Limb (tissue), 2 donors: ENCODE measurements around the gene TRIM26.

Experiments
- DNase-seq, 2 donors: peaks; one replicate each; pipeline ENCODE4 v3.0.0-alpha.2; 2016; ENCODE audit errors: extremely low spot score in 2 of 2

The TRIM26 gene

DNA sequence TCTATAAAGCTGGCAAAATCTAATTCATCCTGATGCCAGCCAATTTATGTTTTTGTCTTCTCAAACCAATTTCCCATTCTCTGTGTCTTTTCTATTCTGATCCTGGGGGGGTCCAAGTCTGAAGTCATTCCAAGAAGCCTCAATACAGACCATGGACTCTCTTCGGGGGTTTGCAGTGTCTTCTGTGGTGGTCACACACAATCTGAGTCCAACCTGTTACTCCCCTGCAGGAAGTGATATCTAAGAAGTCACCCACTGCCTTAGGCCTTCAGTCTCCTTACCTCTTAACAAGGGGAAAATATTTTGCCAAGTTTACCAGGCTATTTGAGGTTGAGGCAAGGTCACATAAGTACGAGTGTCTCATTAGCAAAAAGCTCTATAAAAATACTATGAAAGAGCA is 1.9 kb downstream of the TRIM26 start:
- no peak for DNase-seq

DNA sequence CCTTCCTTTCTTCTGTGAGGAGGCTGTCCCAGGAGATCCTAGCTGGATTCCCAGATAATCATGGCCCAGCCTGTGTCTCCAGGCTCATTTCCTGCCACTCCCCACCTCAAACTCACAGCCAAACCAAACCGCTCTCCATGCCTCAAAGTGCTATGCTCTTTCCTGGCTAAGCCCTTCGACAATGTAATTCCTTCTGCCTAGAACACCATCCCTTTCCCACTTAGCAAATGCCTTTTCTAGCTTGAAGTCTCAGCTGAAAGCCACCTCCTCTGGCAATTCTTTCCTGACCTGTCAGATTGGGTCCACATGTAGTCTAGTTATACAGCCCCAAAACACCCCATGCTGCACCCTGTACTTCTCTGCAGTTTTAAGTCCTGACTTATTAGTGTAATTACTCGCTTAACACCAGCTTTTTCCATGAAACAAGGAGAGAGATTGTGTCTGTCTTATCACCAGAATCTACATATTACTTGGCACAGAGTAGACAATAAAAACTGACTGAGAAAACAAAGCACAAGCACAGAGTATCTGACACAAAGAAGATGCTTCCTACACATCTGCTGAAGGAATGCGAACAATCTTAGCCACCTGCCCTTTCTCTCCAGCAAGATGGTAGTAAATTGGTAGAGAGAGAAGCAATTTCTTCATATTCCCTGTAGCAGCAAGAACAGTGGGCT is 5.4 kb downstream of the TRIM26 start:
- peak in 1 of 2 donors; percentile 13 for DNase-seq

DNA sequence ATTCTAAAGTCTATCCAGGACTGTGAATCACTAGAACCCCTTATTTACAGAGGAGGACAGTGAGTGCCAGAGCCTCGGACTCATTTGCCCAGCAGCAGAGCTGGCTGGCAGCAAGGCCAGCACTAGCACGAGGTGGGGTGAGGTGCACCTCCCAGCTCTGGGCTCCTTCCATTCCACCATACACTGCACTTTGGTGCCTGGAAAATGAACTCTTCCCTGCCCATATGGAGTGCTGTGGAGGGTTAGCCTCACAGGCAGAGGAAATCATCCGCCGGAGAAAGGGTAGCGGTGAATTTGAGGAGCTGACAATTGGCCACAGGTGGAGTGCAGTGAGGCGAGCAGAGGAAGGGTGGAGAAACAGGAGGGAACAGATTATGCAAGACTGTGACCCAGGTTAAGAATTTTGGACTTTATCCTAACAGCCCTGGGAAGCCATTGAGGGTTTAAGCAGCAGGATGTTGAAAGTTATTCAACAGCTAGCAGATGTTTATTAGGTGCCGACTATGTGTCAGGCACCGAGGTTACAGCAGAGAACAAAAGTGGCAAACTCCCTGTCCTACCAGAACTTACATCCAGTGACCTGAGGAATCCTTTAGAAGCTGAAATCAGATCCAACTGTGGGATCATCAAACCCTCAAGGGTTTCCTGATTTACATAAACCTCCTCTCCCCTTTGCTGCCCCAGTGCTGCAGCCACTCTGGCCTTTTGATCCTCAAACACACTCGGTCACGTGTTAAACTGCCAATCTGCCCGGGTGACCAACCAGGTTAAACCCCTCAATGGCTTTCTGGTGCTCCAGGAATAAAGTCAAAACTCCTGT is 6.2 kb downstream of the TRIM26 start:
- DNase-seq: peak in 1 of 2 donors; percentile 3

DNA sequence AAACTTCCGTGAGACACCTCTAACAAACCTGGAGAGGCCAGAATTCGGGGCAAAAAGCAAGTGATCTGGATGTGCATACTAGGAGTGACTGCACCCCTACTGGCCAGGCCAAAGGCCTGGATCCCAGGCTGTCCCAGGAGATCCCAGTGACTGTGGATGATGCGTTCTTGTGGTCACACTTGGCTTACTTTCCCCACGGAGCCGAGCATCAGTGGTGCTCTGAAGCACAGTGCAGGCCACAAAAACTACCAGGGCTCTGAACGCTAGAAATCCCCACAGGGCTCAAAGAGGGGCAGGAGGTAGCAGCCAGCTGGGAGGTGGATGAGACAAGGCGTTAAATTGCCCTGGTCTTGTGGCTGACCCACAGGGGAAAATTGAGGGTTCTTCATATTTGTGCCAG is 7.1 kb downstream of the TRIM26 start:
- DNase-seq: no peak

DNA sequence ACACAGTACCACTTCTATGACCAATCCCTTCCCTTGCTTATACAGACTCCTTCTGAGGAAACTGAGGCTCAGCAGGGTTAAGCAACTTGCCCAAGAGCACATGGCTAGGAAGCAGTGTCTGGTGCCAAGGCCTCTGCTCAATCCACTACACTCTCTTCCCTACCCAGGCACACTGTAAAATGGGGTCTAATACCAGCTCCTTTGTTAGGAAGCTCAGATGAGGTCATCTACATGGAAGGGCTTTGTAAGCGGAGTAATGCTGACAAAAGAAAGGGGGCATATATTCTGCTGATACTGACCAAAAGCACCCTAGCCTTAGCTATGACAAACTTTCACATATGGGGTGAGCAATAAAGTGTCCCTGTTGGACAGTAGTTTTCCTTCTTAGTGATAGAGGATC is 9.1 kb downstream of the TRIM26 start:
- DNase-seq: no peak

DNA sequence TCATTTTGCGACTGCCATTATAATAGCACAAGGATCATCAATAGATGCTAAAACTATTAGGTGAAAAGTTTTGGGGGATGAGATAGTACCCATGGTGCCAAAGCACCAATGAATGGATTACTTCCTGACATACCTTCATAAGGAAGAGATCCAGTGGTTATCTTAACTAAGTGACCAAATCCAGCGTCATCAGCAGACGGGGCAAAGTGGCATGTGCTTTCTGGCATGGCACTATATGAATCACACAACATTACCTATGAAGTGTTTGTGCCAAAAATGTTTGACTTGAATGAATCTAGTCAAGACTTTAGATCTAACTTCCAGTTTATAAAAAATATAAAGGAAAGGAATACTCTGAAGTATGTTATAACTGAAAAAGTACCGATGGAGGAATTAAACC is 10.8 kb downstream of the TRIM26 start:
- no peak for DNase-seq

DNA sequence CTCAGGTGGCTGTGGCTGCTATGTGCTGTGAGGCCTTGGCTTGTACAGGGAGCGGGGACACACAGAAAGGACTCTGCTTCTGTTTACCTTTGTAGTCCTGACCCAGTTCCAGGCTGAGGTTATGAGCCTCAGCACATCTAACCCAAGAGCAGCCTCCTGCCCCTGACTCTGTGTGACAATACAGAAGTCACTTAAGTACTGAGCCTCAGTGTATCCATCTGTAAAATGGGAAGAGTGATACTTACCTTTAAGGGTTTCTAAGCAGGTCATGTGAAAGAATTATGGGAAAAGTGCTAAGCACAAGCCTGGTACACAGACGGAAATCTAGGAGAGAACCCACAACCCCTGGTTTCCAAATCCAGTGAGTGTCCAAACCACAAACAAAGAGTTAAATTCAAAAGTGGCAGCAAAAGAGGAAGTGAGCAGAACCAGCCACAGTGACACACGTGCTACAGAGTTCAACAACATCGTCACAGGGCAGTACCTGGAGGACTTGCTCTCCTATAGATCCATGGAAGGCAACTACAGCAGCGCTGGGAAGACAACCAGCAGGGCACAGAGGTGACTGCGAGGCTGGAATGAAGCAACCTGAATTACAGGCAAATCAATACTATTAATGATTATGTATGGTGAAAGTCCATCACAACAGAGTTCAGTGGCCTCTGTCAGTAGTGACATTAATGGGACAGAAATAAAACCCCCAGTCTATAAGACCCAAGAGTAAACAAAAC is 12.5 kb downstream of the TRIM26 start:
- no peak for DNase-seq

DNA sequence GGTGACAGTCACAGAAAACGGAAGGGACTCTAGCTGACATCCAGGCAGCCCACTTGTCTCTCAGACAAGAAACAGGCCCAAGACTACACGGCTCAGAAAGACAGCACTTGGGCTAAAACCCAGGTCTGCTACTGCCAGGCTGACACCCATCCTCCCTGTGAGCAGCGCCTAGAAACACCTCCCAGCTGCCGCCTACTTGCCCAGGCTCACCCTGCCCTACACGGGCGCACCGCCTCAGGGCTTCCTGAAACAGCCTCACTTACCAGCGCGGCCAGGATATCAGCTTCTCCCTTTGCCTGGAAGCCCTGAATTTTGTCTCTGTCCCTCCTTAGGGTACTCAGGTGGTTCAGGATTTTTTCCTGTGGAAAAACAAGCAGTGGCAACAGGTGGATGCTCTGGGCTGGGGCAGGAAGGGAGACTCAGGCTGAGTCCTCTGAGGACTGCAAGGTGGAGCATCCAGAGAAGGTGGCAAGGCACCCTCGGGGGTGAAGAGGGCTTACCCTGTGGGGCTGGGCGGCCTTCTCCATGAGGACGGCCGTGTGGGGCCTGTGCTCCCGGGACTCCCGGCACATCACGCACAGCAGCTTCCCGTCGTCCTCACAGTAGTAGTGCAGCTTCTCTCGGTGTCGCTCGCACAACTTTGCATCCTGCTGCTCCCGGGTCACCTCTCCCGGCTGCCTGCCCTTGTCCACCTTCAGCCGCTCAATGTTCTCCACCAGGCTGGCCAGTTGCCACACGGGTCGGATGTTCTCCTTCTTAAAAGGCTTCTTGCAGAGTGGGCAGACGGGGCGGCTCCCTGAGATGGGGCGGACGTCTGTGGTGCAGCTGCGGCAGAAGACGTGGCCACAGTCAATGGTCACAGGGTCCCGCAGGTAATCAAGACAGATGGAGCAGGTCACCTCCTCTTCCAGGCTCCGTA is 14.8 kb downstream of the TRIM26 start:
- DNase-seq: no peak

DNA sequence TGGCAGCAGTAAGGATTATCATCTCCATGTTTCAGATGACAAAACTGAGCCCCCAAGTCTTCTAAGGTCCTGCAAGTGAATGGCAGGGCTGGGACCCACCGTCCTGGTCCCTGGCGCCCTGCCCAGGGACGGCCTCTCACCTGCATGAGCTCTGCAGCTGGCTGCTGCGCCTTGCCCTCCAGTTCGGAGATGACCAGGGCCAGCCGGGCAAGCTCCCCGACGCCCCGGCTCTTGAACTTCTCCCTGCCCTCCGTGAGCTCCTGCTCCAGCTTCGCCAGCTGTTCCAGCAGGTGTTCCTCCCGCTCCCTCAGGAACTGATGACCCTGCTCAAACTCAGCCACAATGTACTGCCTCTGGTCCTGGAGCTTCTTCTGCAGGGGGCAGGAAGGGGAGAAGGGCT is 16.8 kb downstream of the TRIM26 start:
- DNase-seq: no peak

DNA sequence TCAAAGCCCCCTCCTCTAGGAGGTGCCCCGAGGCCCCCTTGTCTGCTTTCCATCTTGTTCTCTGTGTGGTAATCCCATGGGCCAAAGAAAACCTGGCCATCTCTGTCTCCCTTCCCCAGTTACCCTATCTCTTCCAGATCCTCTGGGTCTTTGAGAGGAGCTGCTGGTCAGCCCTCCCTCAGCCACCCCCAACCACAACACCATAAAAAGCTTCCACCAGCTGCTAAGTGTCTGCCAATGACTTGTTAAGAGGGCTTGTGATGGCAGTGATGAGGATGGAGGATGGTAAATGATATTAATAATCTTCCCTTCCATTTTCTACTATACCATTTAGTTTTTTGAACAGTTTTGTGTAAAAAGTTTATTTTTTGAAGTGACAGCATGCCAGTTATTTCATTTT is 17.3 kb downstream of the TRIM26 start:
- no peak for DNase-seq

DNA sequence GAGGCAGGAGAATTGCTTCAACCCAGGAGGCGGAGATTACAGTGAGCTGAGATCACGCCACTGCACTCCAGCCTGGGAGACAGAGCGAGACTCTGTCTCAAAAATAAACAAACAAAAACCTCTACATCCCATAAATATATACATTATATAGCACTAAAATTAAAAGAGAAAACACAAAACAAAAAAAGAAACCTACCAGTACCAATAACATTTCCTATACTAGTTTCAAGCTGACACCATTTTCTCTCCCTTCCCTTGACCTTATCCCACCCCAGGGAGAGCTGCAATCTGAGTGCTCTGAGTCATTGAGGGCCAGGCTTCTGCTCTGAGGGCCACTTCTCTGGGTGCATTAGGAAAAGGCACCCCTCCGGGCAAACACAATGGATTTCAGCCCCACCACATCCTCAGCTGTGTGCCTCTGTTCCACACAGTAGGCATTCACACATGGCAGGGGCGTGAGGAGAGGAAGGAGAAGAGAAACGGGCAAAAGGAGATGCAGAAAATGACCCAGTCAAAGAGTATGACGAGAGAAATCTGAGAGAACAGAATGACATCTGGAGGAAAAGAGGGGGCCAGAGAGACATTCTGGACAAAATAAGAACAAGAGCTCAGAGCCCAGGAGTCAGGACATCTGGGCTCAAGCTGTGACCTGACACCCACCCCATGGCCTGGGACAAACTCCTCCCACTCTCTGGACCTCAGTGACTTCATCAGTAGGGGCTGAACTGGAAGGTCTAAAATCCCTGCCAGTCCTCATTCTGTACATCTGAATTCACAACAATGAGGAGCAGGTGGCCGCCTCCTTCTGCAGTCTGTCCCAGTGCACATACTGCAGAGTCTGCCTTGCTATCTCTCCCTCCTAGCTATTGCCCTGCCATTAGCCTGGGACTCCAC is 18.2 kb downstream of the TRIM26 start:
- no peak for DNase-seq

DNA sequence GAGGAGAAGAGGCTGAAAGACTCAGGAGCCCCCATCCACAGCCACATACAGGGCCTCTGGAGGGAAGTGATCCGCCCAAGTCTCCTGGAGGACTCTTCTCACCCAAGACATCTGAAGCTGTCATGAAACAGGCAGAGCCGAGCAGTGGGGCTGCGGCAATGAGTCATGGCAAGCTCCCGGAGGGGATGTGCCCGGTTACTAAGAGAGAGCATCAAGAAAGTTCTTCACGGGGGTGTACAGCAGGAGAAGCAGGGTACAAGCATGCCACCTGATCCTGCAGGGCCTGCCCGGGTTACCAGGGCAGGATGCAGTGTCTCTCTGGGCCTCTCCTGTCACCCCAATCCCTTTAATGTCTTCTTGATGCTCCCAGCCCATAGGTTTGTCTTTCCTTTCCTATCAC is 21.1 kb downstream of the TRIM26 start:
- DNase-seq: no peak

DNA sequence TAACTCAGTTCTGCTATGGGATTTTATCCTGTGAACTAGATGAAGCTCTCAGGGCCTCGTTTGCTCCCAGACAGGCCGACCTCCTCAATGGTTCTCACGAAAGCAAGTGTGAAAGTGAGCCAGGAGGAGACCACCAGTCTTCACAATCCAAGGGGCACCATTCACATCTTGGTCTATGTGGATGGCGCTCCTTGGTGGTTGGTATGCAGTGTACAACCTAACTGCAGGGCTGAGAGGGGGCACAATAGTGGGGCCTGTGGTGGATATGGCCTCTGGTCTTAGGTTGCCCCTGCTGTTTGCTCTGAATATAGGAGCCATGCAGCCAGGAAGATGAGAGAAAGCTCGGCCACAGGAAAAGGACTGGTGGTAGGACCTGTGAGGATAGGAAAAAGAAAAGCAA is 24.7 kb downstream of the TRIM26 start:
- DNase-seq: no peak

DNA sequence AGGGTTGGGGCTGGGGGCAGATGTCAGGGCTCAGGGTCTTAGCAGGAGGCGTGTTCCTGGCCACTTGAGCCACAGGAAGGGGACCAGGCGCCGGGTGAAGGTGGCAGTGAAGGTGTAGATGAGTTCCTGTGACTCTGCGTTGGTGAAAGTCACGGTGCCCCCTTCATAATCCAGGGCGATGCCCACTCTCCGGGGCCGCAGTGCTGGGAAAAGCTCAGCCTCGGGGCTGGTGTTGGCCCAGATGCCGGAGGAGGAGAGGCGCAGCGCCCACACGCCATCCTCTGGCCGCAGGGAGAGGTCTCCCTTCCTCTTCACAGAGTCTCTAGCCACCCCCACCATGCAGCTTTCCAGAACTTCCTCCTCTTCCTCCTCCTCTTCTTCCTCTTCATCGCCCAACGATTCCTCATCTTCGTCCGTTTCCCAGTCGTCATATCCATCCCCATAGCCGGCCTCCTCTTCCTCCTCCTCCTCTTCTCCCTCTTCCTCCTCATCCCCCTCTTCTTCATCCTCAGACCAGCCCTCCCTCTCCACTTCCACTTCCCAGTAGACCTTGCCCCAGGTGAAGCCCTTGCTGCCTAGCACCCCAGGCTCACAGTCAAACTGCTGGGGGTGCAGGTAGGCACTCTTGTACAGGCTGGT is 27.2 kb downstream of the TRIM26 start:
- DNase-seq: no peak

DNA sequence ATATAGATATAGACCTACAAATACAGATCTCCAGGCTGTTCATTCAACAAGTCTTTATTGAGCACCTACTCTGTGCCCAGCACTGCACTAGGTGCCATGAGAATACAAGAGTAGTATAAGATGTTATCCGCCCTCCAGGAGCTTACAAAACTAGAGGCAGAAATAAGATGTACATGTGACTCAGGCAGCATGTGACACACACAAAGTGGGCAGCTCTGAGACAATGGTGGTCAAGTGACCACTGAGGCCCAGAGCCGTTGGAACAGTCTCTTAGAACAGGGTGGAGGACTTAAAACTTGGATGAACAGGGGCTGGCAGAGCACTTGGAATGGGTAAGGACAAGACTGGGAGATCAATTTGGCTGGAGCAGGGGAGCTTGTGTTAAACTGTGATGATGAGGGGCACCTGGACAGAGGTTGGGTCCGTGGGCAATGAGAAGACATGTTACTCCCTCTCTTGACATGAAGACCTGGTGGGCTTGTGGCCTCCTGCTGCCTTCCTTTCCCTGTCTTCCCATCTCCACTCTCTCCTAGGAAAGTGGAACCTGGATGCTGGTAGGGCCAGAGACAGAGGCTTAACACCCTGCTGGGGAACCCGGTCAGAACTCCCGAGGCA is 28.7 kb downstream of the TRIM26 start:
- DNase-seq: no peak

DNA sequence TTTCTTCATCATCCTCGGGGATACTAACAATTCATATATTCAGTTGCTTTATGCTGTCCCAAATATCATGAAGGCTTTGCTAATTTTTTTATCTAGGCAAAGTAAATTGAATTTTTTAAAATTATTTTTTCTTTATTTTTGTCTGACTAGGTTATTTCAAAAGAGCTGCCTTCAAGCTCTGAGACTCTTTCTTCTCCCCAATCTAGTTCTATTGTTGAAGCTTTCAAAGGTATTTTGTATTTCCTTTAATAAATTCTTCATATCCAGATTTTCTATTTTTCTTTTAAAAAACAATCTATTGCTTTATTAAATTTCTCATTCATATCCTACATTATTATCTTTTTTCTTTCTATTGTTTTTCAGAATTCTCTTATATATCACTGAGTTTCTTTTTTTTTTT is 33.1 kb downstream of the TRIM26 start:
- DNase-seq: no peak

DNA sequence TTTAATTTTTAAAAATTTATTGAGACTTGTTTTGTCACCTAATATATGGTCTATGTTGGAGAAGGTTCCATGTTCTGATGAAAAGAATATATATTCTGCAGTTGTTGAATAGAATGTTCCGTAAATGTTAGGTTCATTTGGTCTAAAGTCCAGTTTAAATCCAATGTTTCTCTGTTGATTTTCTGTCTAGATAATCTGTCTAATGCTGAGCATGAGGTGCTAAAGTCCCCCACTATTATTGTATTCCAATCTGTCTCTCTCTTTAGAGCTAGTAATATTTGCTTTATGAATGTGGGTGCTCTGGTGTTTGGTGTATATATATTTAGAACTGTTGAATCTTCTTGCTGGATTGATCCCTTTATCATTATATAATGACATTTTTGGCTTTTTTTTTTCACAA is 34.4 kb downstream of the TRIM26 start:
- no peak for DNase-seq

DNA sequence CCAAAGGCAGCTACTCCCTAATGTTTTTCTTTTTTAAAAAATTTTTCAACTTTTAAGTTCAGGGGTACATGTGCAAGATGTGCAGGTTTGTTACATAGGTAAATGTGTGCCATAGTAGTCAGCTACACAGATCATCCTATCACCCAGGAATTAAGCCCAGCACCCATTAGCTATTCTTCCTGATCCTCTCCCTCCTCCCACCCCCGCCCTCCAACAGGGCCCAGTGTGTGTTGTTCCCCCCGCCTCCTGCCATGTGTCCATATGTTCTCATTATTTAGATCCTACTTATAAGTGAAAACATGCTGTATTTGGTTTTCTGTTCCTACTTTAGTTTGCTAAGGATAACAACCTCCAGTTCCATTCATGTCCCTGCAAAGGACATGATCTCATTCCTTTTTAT is 37.4 kb downstream of the TRIM26 start:
- DNase-seq: no peak

DNA sequence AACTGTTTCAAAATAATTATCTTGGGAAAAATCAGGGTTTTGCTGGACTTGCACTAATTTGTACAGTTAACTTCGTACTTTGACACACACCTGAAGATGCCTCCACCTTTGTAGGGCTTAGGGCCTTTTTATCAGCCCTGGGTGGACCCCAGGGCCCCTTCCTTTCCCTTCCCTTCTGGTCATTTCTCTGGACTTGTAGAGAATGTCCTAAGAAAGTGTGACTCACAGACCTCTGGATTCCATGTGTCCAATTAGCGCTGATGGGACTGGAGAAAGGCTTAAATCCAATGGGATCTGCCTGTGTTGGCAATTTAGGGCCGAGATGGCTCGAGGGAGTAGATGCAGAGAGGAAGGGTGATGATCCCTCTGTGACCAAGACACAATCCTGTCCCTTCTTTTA is 40.5 kb downstream of the TRIM26 start:
- DNase-seq: no peak
